Measurements from ENCODE around the gene ELMO3. TPM values are rescaled to one million over a fixed set of nuclear protein-coding genes. Genes with fewer than 3 reads are reported as not detected.

The ELMO3 gene
- total and polyA plus RNA-seq, 2 of the 13 experiments (the other 11 are each of a cell fraction or from before 2014, with no cell fraction given) = 2.6 to 4.0 TPM

DNA sequence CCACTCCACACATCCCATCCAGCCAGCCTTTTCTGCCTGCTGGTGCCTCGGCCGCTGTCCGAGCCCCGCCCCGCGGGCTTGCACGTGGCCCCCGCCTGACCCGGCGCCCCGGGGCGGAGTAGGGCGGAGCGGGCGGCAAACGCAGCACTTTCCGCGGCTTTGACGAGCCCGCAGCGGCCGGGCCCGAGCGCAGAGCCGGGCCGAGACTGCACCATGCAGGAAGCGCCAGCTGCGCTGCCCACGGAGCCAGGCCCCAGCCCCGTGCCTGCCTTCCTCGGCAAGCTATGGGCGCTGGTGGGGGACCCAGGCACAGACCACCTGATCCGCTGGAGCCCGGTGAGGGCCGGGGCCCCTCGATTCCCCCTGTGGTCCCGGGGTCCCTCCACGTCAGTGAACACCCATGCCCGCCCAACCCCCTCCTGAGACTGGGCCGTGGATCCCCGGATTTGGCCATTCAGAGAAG, 34.3 kb upstream of the ELMO3 start, which contains the start of gene HSF4 (continued):
- TF ChIP-seq MYC (CRISPR knock-in tag; IDR thresholded peaks at IDR 0.05; ENCODE audit: borderline replicate concordance) (peak; percentile 95), ZNF546 (CRISPR knock-in tag; conservative IDR thresholded peaks at IDR 0.05) (peak; percentile 98), ZNF333 (CRISPR knock-in tag; IDR thresholded peaks at IDR 0.05; ENCODE audit: borderline replicate concordance) (peak; percentile 51; the same call in 1 of the 2 replicates), ZNF746 (CRISPR knock-in tag; IDR thresholded peaks at IDR 0.05) (no peak; the same call in 1 of the 2 replicates), ATRX (CRISPR knock-in tag; IDR thresholded peaks at IDR 0.05; ENCODE audit: borderline replicate concordance) (no peak), ZNF484 (CRISPR knock-in tag; IDR thresholded peaks at IDR 0.05; ENCODE audit: borderline replicate concordance, low read depth) (no peak), SRSF1 (optimal IDR thresholded peaks at IDR 0.05; ENCODE audit: low read depth, low read length) (no peak), HDAC1 (CRISPR knock-in tag; IDR thresholded peaks at IDR 0.05) (peak; percentile 91), ZBTB8A (CRISPR knock-in tag; IDR thresholded peaks at IDR 0.05; ENCODE audit: borderline replicate concordance, low read depth) (no peak; the same call in 1 of the 2 replicates)
- TF ChIP-seq, protein P1, sequence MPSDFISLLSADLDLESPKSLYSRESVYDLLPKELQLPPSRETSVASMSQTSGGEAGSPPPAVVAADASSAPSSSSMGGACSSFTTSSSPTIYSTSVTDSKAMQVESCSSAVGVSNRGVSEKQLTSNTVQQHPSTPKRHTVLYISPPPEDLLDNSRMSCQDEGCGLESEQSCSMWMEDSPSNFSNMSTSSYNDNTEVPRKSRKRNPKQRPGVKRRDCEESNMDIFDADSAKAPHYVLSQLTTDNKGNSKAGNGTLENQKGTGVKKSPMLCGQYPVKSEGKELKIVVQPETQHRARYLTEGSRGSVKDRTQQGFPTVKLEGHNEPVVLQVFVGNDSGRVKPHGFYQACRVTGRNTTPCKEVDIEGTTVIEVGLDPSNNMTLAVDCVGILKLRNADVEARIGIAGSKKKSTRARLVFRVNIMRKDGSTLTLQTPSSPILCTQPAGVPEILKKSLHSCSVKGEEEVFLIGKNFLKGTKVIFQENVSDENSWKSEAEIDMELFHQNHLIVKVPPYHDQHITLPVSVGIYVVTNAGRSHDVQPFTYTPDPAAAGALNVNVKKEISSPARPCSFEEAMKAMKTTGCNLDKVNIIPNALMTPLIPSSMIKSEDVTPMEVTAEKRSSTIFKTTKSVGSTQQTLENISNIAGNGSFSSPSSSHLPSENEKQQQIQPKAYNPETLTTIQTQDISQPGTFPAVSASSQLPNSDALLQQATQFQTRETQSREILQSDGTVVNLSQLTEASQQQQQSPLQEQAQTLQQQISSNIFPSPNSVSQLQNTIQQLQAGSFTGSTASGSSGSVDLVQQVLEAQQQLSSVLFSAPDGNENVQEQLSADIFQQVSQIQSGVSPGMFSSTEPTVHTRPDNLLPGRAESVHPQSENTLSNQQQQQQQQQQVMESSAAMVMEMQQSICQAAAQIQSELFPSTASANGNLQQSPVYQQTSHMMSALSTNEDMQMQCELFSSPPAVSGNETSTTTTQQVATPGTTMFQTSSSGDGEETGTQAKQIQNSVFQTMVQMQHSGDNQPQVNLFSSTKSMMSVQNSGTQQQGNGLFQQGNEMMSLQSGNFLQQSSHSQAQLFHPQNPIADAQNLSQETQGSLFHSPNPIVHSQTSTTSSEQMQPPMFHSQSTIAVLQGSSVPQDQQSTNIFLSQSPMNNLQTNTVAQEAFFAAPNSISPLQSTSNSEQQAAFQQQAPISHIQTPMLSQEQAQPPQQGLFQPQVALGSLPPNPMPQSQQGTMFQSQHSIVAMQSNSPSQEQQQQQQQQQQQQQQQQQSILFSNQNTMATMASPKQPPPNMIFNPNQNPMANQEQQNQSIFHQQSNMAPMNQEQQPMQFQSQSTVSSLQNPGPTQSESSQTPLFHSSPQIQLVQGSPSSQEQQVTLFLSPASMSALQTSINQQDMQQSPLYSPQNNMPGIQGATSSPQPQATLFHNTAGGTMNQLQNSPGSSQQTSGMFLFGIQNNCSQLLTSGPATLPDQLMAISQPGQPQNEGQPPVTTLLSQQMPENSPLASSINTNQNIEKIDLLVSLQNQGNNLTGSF (CRISPR knock-in tag; IDR thresholded peaks at IDR 0.05) = peak; percentile 96
- TF ChIP-seq, protein P2, sequence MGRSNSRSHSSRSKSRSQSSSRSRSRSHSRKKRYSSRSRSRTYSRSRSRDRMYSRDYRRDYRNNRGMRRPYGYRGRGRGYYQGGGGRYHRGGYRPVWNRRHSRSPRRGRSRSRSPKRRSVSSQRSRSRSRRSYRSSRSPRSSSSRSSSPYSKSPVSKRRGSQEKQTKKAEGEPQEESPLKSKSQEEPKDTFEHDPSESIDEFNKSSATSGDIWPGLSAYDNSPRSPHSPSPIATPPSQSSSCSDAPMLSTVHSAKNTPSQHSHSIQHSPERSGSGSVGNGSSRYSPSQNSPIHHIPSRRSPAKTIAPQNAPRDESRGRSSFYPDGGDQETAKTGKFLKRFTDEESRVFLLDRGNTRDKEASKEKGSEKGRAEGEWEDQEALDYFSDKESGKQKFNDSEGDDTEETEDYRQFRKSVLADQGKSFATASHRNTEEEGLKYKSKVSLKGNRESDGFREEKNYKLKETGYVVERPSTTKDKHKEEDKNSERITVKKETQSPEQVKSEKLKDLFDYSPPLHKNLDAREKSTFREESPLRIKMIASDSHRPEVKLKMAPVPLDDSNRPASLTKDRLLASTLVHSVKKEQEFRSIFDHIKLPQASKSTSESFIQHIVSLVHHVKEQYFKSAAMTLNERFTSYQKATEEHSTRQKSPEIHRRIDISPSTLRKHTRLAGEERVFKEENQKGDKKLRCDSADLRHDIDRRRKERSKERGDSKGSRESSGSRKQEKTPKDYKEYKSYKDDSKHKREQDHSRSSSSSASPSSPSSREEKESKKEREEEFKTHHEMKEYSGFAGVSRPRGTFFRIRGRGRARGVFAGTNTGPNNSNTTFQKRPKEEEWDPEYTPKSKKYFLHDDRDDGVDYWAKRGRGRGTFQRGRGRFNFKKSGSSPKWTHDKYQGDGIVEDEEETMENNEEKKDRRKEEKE (IDR thresholded peaks at IDR 0.05) = no peak
- TF ChIP-seq, protein P3, sequence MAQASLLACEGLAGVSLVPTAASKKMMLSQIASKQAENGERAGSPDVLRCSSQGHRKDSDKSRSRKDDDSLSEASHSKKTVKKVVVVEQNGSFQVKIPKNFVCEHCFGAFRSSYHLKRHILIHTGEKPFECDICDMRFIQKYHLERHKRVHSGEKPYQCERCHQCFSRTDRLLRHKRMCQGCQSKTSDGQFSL (CRISPR knock-in tag; IDR thresholded peaks at IDR 0.05) = peak; percentile 66; the same call in 1 of the 2 replicates
- TF ChIP-seq, protein P4, sequence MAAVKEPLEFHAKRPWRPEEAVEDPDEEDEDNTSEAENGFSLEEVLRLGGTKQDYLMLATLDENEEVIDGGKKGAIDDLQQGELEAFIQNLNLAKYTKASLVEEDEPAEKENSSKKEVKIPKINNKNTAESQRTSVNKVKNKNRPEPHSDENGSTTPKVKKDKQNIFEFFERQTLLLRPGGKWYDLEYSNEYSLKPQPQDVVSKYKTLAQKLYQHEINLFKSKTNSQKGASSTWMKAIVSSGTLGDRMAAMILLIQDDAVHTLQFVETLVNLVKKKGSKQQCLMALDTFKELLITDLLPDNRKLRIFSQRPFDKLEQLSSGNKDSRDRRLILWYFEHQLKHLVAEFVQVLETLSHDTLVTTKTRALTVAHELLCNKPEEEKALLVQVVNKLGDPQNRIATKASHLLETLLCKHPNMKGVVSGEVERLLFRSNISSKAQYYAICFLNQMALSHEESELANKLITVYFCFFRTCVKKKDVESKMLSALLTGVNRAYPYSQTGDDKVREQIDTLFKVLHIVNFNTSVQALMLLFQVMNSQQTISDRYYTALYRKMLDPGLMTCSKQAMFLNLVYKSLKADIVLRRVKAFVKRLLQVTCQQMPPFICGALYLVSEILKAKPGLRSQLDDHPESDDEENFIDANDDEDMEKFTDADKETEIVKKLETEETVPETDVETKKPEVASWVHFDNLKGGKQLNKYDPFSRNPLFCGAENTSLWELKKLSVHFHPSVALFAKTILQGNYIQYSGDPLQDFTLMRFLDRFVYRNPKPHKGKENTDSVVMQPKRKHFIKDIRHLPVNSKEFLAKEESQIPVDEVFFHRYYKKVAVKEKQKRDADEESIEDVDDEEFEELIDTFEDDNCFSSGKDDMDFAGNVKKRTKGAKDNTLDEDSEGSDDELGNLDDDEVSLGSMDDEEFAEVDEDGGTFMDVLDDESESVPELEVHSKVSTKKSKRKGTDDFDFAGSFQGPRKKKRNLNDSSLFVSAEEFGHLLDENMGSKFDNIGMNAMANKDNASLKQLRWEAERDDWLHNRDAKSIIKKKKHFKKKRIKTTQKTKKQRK (IDR thresholded peaks at IDR 0.05; ENCODE audit: low read length) = no peak
- TF ChIP-seq, protein P5, sequence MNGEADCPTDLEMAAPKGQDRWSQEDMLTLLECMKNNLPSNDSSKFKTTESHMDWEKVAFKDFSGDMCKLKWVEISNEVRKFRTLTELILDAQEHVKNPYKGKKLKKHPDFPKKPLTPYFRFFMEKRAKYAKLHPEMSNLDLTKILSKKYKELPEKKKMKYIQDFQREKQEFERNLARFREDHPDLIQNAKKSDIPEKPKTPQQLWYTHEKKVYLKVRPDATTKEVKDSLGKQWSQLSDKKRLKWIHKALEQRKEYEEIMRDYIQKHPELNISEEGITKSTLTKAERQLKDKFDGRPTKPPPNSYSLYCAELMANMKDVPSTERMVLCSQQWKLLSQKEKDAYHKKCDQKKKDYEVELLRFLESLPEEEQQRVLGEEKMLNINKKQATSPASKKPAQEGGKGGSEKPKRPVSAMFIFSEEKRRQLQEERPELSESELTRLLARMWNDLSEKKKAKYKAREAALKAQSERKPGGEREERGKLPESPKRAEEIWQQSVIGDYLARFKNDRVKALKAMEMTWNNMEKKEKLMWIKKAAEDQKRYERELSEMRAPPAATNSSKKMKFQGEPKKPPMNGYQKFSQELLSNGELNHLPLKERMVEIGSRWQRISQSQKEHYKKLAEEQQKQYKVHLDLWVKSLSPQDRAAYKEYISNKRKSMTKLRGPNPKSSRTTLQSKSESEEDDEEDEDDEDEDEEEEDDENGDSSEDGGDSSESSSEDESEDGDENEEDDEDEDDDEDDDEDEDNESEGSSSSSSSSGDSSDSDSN (CRISPR knock-in tag; IDR thresholded peaks at IDR 0.05) = peak; percentile 96

Measured in HepG2 (cell line).